Sigmoid colon (tissue), 7 donors: Measurements from ENCODE around the gene VOPP1. TPM values are rescaled to one million over a fixed set of nuclear protein-coding genes. Genes with fewer than 3 reads are reported as not detected.

ENCODE experiments used
- DNase-seq: peaks from one replicate; pipeline ENCODE4 v3.0.0-alpha.2; 2019
- H3K27ac ChIP-seq, 4 donors: fragments of 200-600 bp; sonication (generic); one replicate each; pipeline ENCODE4 v1.5.1; 2016 to 2019; ENCODE audit warnings: mild to moderate bottlenecking in 1 of 4
- H3K27me3 ChIP-seq, 3 donors: fragments of 200-600 bp; sonication (generic); one replicate each; pipeline ENCODE4 v1.5.1; 2019; ENCODE audit warnings: mild to moderate bottlenecking in 1 of 3
- H3K36me3 ChIP-seq, 4 donors: fragments of 200-600 bp; sonication (generic); one replicate each; pipeline ENCODE4 v1.5.1; 2016 to 2019
- H3K4me1 ChIP-seq, 4 donors: fragments of 200-600 bp; sonication (generic); one replicate each; pipeline ENCODE4 v1.5.1; 2017 to 2019
- H3K4me3 ChIP-seq, 4 donors: fragments of 200-600 bp; sonication (generic); one replicate each; pipeline ENCODE4 v1.5.1; 2017 to 2019; ENCODE audit warnings: mild to moderate bottlenecking in 2 of 4, moderate library complexity in 1 of 4
- H3K9me3 ChIP-seq, 4 donors: fragments of 200-600 bp in 3 of 4; sonication (generic) in 3 of 4; one replicate each; pipeline versions ENCODE4 v1.5.1 to v1.6.1; 2013 to 2019
- EP300 ChIP-seq, 4 donors: sonication (generic); formaldehyde crosslinking; IDR thresholded peaks; one replicate each; pipeline ENCODE4 v1.6.1; 2017; ENCODE audit warnings: antibody characterized with exemption in 4 of 4
- POLR2A ChIP-seq, 2 donors: fragments of 450-650 bp; IDR thresholded peaks; one replicate each; pipeline ENCODE4 v1.6.1; 2016; ENCODE audit warnings: antibody characterized with exemption in 2 of 2, mild to moderate bottlenecking in 2 of 2, moderate library complexity in 2 of 2
- POLR2AphosphoS5 ChIP-seq, 4 donors: sonication (generic); formaldehyde crosslinking; IDR thresholded peaks; one replicate each; pipeline ENCODE4 v1.6.1; 2017; ENCODE audit warnings: antibody characterized with exemption in 4 of 4
- WGBS, 2 donors: extraction: QIAGEN DNeasy Blood & Tissue Kit; methylation state at CpG; one replicate each; pipeline ENCODE4 v1.1.7; 2013; 5-methylcytosine and 5-hydroxymethylcytosine counted together
- intact Hi-C: fragments of 100-400 bp; cut with DNase I; formaldehyde crosslinking; loops from one replicate; pipeline ENCODE4 v1.15.1; 2023
- polyA plus RNA-seq, 3 donors: library from polyadenylated mRNA; stranded (reverse); fragments of 200-250 nt; gene quantifications; one replicate each; pipeline ENCODE4 v1.2.3, GENCODE V29; 2013
- total RNA-seq, 4 donors: library from RNA; depleted of rRNA; stranded (reverse); fragments of >200 nt; gene quantifications; one replicate each; pipeline ENCODE4 v1.1.0, GENCODE V29; 2016
- TF ChIP-seq, protein P1 (sequence below), 4 experiments: fragments of 450-650 bp in 3 of 4; fragments of 200-600 bp in 1 of 4; IDR thresholded peaks; one replicate each; pipeline ENCODE4 v1.5.1; 2016 to 2019; ENCODE audit warnings: antibody characterized with exemption in 4 of 4, mild to moderate bottlenecking in 3 of 4, moderate library complexity in 2 of 4
- donor health status: healthy with polysubstance abuse.
- donor health status: Bipolar disorder and iron deficiency.
- donor health status: healthy.

VOPP1 gene
- total and polyA plus RNA-seq, 7 donors: 22.2 to 59.5 (median 26.4) TPM

DNA sequence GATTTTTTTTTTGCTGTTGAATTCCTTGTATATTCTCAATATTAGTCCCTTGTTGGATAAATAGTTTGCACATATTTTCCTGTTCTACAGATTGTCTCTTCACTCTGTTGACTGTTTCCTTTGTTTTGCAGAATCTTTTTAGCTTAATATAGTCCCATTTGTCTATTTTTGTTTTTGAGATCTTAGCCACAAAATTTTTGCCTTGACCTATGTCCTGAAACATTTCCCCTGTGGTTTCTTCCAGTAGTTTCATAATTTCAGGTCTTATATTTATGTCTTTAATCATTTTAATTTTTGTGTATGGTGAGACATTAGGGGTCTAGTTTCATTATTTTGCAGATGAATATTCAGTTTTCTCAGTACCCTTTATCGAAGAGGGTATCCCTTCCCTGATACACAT, 114.5 kb downstream of the VOPP1 start:
- H3K27me3 ChIP-seq: no peaks in the 10 kb centered on the region
- H3K9me3 ChIP-seq: peaks cover 0 to 3% (median 0%) of the 10 kb centered on the region in 4 donors
- no peak overlapping the region for H3K4me3 ChIP-seq
- intact Hi-C loops: no loop called here
- TF ChIP-seq, protein P1, sequence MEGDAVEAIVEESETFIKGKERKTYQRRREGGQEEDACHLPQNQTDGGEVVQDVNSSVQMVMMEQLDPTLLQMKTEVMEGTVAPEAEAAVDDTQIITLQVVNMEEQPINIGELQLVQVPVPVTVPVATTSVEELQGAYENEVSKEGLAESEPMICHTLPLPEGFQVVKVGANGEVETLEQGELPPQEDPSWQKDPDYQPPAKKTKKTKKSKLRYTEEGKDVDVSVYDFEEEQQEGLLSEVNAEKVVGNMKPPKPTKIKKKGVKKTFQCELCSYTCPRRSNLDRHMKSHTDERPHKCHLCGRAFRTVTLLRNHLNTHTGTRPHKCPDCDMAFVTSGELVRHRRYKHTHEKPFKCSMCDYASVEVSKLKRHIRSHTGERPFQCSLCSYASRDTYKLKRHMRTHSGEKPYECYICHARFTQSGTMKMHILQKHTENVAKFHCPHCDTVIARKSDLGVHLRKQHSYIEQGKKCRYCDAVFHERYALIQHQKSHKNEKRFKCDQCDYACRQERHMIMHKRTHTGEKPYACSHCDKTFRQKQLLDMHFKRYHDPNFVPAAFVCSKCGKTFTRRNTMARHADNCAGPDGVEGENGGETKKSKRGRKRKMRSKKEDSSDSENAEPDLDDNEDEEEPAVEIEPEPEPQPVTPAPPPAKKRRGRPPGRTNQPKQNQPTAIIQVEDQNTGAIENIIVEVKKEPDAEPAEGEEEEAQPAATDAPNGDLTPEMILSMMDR (IDR thresholded peaks at IDR 0.05): no peak
- no peak for TF ChIP-seq POLR2A (IDR thresholded peaks at IDR 0.05)
- TF ChIP-seq POLR2AphosphoS5 (IDR thresholded peaks at IDR 0.05): no peak
- no peak for TF ChIP-seq EP300 (IDR thresholded peaks at IDR 0.05)
- DNase-seq: no peak
- H3K27ac ChIP-seq: no peak overlapping the region
- H3K4me1 ChIP-seq: no peaks in the 10 kb centered on the region
- 97 to 98% methylated on average over 1 of the region's 1 CpG for WGBS, 2 donors
- no peaks in the 10 kb centered on the region for H3K36me3 ChIP-seq

DNA sequence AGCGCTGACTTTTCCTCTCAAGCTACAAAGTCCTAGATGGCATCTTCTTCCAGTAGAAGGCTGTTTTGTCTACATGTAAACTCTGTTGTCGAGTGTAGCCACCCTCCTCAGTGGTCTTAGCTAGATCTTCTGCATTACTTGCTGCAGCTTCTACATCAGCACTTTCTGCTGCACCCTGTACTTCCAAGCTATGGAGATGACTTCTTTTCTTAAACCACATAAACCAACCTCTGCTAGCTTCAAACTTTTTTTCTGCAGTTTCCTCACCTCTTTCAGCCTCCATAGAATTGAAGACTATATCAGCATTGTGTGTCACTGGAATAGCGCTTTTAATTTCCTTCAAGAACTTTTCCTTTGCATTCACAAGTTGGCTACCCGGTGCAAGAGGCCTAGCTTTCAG, 119.3 kb downstream of the VOPP1 start:
- 83 to 96% methylated on average over 4 of the region's 4 CpGs for WGBS, 2 donors
- DNase-seq: no peak
- no peaks in the 10 kb centered on the region for H3K4me1 ChIP-seq
- TF ChIP-seq POLR2AphosphoS5 (IDR thresholded peaks at IDR 0.05) (no peak), EP300 (IDR thresholded peaks at IDR 0.05) (no peak), POLR2A (IDR thresholded peaks at IDR 0.05) (no peak)
- TF ChIP-seq, protein P1 (IDR thresholded peaks at IDR 0.05): no peak
- no peak overlapping the region for H3K27ac ChIP-seq
- H3K4me3 ChIP-seq: no peak overlapping the region
- H3K36me3 ChIP-seq: no peaks in the 10 kb centered on the region
- H3K9me3 ChIP-seq: peaks cover 0 to 3% (median 0%) of the 10 kb centered on the region in 4 donors
- peaks cover 0 to 13% (median 0%) of the 10 kb centered on the region in 3 donors for H3K27me3 ChIP-seq
- intact Hi-C loops: no loop called here

DNA sequence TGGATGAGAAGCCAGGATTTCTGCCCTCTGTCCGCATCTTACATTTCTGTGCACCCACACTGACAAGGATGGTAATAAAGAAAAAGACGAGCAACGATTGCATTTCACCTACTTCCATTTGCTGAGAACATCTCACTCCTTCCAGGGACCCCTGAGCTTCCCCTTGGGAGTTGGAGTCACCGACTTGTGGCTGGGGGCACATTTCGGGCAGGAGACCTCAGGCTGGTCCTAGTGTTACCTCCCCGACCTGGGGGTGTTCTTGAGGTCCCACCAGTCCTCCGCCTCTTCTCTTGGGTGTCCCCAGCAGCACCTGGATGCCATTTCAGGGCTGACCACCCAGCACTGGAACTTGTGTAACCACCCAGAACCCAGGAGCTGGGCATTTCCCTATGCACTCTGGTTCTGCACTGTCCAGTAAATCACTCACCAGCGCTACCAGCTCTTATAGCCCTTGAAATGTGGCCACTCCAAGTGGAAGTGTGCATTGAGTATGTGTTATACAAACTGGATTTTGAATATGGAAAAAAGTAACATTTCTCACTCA, 122.2 kb downstream of the VOPP1 start:
- DNase-seq: no peak
- WGBS, 2 donors: 95 to 96% methylated on average over 8 of the region's 8 CpGs
- Histone ChIP-seq H3K27ac (no peak overlapping the region), H3K4me1 (peaks cover 0 to 4% (median 0%) of the 10 kb centered on the region in 4 donors), H3K27me3 (peaks cover 0 to 13% (median 0%) of the 10 kb centered on the region in 3 donors), H3K36me3 (no peaks in the 10 kb centered on the region), H3K4me3 (no peak overlapping the region), H3K9me3 (no peaks in the 10 kb centered on the region)
- TF ChIP-seq POLR2AphosphoS5 (IDR thresholded peaks at IDR 0.05): no peak
- TF ChIP-seq EP300 (IDR thresholded peaks at IDR 0.05): no peak
- TF ChIP-seq, protein P1 (IDR thresholded peaks at IDR 0.05): no peak
- no peak for TF ChIP-seq POLR2A (IDR thresholded peaks at IDR 0.05)
- intact Hi-C loops: no loop called here

DNA sequence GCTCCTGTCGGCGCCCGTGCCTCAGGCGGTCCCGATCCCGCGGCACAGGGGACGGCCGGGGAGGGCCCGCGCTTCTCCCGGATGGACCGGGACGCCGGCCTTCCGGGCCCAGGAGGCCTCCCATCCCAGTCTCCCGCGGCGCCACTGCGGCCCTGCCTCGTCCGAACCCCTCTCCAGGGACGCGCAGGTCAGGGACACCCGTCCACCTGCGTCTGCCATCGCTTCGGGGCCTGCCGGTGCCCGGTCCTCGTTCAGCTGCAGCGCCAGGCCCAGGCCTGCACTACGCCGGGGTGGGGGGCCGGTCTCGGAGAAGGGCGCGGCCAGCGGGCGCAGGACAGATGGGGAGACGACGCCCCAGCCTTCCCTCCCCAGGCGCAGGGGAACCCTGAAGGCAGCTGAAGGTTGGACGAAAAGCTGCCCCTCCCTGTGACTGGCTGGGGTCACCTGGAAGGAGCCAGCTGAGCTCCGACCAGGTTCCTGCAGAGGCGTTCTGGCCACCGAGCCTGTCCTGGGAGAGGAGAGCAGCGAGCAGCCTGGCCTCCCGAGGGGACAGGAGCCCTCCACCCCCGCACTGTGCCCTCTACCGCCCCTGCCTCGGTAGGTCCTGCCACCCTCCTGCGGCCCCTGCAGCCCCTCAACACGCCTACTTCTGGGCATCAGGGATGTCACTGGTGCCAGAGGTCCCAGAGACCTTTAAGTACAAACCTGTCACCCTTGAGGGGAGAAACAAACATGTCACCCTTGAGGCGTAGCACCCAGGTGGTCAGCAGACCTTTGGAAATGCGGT, 122.9 kb downstream of the VOPP1 start:
- peaks cover 0 to 10% (median 2%) of the 10 kb centered on the region in 4 donors for H3K4me1 ChIP-seq
- TF ChIP-seq POLR2A (IDR thresholded peaks at IDR 0.05) (no peak), EP300 (IDR thresholded peaks at IDR 0.05) (no peak), POLR2AphosphoS5 (IDR thresholded peaks at IDR 0.05) (no peak)
- TF ChIP-seq, protein P1 (IDR thresholded peaks at IDR 0.05): no peak
- intact Hi-C loops: no loop called here
- WGBS, 2 donors: 57 to 84% methylated on average over 56 of the region's 56 CpGs
- DNase-seq: no peak
- no peak overlapping the region for H3K27ac ChIP-seq
- H3K9me3 ChIP-seq: no peaks in the 10 kb centered on the region
- H3K36me3 ChIP-seq: no peaks in the 10 kb centered on the region
- H3K4me3 ChIP-seq: no peak overlapping the region
- peaks cover 0 to 13% (median 0%) of the 10 kb centered on the region in 3 donors for H3K27me3 ChIP-seq
